Measurements from ENCODE around the gene PPM1N.

- no peak for TF ChIP-seq CTCF (IDR thresholded peaks at IDR 0.05)
- TF ChIP-seq EP300 (IDR thresholded peaks at IDR 0.05) = no peak
These were observed 26.9 kb upstream of the PPM1N start for GRCh38 chr19:45471111-45471930.

Measured in tibial nerve (tissue), 4 donors.